ENCODE data around the gene WDR27. TPM values are rescaled to one million over a fixed set of nuclear protein-coding genes. Genes with fewer than 3 reads are reported as not detected.

Gene WDR27
- total RNA-seq, 1 donor from 2014 or later: 128 TPM

DNA sequence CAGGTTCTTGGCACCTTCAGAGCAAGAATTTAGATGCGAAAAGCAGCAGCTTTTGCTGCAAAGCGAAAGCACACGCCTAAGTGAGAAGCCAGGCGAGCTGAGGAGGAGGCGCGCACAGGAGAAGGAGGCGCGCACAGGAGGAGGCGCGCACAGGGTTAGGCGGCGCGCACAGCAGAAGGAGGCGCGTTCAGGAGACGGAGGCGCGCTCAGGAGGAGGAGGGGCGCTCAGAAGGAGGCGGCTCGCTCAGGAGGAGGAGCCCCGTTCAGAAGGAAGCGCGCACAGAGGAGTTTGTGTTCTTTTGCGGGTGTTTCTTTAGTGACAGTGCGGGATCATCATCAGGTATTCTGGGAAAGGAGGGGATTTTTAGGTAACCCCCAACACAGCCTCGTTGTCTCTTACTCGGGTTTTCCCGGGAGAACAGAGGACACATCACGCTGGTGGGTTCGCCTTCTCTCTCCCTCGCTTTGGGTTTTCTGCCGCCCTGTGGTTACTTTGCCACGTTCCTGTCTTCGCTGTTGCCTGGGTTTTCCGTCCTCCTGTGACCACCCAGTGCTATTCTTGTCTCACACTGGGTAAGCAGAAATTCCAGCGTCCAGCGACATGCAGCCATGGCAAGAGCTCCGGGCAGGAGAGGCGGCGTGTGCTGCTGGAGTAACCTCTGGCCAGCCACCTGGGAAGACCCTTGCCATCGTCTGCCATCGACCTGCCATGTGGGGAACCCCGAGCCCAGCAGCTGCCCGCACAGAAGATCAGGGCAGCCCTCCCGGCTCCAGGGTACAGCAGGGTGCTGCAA, 47.0 kb downstream of the WDR27 start:
- no peaks in the 10 kb centered on the region for H3K27me3 Mint-ChIP-seq (ENCODE audit: low read depth)
- H3K4me3 Mint-ChIP-seq: peak overlapping the region; percentile 78
- H3K9me3 Mint-ChIP-seq: no peaks in the 10 kb centered on the region
- DNase-seq (ENCODE audit: low spot score in 2 of 2, unreplicated experiment in 2 of 2): peak in 1 of 2 experiments; percentile 60
- peak overlapping the region; percentile 66 for H3K27ac Mint-ChIP-seq
- TF ChIP-seq, protein P1, sequence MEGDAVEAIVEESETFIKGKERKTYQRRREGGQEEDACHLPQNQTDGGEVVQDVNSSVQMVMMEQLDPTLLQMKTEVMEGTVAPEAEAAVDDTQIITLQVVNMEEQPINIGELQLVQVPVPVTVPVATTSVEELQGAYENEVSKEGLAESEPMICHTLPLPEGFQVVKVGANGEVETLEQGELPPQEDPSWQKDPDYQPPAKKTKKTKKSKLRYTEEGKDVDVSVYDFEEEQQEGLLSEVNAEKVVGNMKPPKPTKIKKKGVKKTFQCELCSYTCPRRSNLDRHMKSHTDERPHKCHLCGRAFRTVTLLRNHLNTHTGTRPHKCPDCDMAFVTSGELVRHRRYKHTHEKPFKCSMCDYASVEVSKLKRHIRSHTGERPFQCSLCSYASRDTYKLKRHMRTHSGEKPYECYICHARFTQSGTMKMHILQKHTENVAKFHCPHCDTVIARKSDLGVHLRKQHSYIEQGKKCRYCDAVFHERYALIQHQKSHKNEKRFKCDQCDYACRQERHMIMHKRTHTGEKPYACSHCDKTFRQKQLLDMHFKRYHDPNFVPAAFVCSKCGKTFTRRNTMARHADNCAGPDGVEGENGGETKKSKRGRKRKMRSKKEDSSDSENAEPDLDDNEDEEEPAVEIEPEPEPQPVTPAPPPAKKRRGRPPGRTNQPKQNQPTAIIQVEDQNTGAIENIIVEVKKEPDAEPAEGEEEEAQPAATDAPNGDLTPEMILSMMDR (IDR thresholded peaks at IDR 0.05; ENCODE audit: unreplicated experiment): no peak
- peaks cover 20% of the 10 kb centered on the region for H3K36me3 Mint-ChIP-seq
- H3K4me1 Mint-ChIP-seq: peaks cover 2% of the 10 kb centered on the region

DNA sequence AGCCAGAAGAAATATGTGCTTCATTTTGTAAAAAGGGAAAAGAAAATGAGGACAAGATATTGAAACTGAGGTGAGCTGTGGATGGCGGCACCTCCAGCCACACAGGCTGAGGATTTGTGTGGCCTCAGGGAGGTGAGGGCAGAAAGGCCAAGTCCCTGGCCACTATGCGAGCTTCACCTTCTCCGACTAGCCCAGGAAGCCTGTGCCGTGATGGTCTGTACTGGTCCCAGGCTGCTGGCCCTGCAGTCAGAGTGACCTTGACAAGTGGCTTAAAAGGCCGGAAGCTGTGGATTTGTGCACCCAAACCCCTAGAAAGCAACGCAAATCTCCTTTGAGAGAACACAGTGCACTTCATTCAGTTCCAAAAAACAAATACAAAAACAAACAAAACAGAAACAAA, 48.1 kb downstream of the WDR27 start:
- Mint-ChIP-seq H3K27ac (no peak overlapping the region), H3K36me3 (peaks cover 13% of the 10 kb centered on the region)

DNA sequence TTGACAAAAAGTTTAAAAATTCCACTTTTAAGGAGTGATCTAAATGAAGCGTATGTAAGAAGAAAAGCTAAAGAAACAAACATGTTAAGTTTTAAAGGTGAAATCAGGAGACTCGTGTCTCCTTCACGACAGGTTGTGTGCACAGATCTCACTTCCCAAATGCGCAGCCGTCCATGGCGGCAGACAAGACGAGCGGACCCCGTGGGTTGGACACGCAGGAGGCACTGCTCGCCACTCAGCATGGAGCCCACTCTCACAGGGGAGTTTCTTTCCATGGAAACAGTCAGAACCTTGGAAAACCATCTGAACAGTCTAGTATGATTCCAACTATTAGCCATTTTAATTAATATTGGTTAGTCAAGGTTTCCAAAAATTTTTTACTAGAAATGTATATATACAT, 48.9 kb downstream of the WDR27 start:
- Mint-ChIP-seq H3K27me3 (ENCODE audit: low read depth) (no peaks in the 10 kb centered on the region), H3K27ac (no peak overlapping the region), H3K36me3 (peaks cover 13% of the 10 kb centered on the region), H3K4me1 (peaks cover 2% of the 10 kb centered on the region), H3K9me3 (no peaks in the 10 kb centered on the region), H3K4me3 (no peak overlapping the region)
- no peak for DNase-seq (ENCODE audit: low spot score in 2 of 2, unreplicated experiment in 2 of 2)
- TF ChIP-seq, protein P1 (IDR thresholded peaks at IDR 0.05; ENCODE audit: unreplicated experiment): no peak

More for the DNA sequence above, 48.1 kb downstream of the WDR27 start:
- peaks cover 2% of the 10 kb centered on the region for H3K4me1 Mint-ChIP-seq
- H3K4me3 Mint-ChIP-seq: peak overlapping the region; percentile 8
- H3K9me3 Mint-ChIP-seq: no peaks in the 10 kb centered on the region
- H3K27me3 Mint-ChIP-seq (ENCODE audit: low read depth): no peaks in the 10 kb centered on the region
- no peak for DNase-seq (ENCODE audit: low spot score in 2 of 2, unreplicated experiment in 2 of 2)
- TF ChIP-seq, protein P1 (IDR thresholded peaks at IDR 0.05; ENCODE audit: unreplicated experiment): no peak

DNA sequence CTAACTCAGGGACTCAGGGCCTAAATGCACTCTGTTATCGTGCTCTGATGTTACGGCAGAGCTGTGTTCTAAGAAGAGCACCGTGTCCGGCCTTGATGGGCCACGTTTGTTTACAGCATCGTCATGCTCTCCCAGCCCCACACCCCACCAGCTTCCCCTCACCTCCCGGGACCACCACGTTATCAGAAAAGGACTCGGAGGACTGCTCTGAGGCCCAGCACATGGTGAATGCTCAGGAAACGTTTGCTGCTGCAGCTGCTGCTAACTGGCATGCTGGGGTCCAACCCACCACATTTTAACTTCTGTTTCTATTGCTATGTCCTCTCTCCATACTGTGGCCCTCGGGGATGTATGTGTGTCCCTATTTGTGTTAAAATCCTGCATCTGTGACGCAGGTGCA, 50.3 kb downstream of the WDR27 start:
- Mint-ChIP-seq H3K27me3 (ENCODE audit: low read depth) (no peaks in the 10 kb centered on the region), H3K4me3 (no peak overlapping the region), H3K27ac (no peak overlapping the region), H3K9me3 (no peaks in the 10 kb centered on the region), H3K4me1 (peaks cover 2% of the 10 kb centered on the region), H3K36me3 (peaks cover 8% of the 10 kb centered on the region)
- TF ChIP-seq, protein P1 (IDR thresholded peaks at IDR 0.05; ENCODE audit: unreplicated experiment): no peak
- no peak for DNase-seq (ENCODE audit: low spot score in 2 of 2, unreplicated experiment in 2 of 2)

DNA sequence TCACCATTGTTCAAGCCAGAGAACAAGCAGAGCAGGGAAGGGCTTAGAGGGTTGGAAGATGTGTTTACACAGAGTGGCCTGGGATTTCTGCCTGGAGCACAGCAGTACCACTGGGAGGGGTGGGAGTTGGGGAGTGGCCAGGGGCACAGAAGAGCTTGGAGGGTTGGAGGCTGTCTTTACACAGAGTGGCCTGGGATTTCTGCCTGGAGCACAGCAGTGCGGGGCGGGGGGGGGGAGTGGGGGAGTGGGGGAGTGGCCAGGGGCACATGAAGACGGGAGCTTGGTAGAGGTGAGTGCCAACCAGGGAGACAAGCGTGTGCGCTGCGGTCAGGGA, 50.9 kb downstream of the WDR27 start:
- DNase-seq (ENCODE audit: low spot score in 2 of 2, unreplicated experiment in 2 of 2): no peak
- TF ChIP-seq, protein P1 (IDR thresholded peaks at IDR 0.05; ENCODE audit: unreplicated experiment): no peak
- Mint-ChIP-seq H3K4me3 (no peak overlapping the region), H3K27me3 (ENCODE audit: low read depth) (no peaks in the 10 kb centered on the region), H3K4me1 (peaks cover 2% of the 10 kb centered on the region), H3K27ac (no peak overlapping the region), H3K36me3 (peaks cover 4% of the 10 kb centered on the region), H3K9me3 (no peaks in the 10 kb centered on the region)

All from mesothelial cell of epicardium (in vitro differentiated cells).